GM18951 (cell line): ENCODE measurements around the gene INSYN1.
"Not testable (repeated sequence)": the region's sequence is repeated elsewhere in the genome, so short reads cannot be mapped to it uniquely, and the experiment has no call there.

Experiments used
- POLR2A ChIP-seq: IDR thresholded peaks from 4 replicates; pipeline ENCODE4 v1.6.1; 2011; ENCODE audit warnings: mild to moderate bottlenecking; ENCODE audit not compliant: insufficient read length, insufficient read depth; ENCODE audit errors: extremely low read depth
- in situ Hi-C: fragments of 300-500 bp; cut with MboI; formaldehyde crosslinking; loops from one replicate; pipeline ENCODE4 v1.12.0; 2022; ENCODE audit warnings: low sequenced_read_pairs, mixed read lengths, inconsistent platforms; ENCODE audit not compliant: unreplicated experiment

The INSYN1 gene

DNA sequence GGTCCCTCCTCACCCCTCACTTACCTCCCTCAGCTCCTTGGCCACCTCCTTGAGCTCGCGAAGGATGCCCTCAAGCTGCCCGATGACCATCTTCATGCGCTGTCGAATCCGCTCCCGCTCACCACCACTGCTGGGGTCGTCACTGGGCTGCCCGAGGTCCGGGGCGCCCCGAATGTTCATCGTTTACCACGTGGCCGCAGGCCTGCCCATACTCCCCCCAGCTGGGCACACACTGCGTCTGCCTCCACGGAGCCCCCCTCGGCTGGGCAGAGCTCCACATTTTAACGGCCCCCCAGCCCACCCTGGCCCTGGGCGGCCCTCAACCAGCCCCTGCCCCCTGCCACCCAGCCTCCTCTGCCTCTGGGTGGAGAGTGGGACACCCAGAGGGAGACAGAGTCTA, 2.2 kb downstream of the INSYN1 start:
- no peak for TF ChIP-seq POLR2A
- in situ Hi-C loops, result no loop called here

- no peak for TF ChIP-seq POLR2A
- in situ Hi-C loops, result no loop called here
Observed at GRCh38 chr15:73750438-73750837, 2.7 kb downstream of the INSYN1 start.

DNA sequence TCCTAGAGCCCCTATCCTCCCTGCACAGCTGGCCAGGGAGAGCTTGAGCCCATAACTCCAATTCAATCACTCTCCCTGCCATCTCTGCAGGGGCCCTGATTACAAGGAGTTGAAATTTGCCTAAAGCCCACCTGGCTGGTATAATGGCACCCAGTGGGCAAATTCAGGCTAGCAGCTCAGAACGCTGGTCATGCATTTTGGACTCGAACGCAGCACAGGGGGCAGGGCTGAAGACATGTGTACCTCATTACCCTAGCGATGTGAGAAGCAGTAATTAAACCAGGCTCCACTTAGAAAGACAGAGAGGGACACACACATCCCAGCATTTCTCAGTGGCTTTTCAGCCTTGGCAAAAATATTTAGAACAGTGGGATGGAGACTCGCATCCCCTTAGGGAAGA, 3.2 kb downstream of the INSYN1 start:
- no peak for TF ChIP-seq POLR2A
- in situ Hi-C loops, result no loop called here

DNA sequence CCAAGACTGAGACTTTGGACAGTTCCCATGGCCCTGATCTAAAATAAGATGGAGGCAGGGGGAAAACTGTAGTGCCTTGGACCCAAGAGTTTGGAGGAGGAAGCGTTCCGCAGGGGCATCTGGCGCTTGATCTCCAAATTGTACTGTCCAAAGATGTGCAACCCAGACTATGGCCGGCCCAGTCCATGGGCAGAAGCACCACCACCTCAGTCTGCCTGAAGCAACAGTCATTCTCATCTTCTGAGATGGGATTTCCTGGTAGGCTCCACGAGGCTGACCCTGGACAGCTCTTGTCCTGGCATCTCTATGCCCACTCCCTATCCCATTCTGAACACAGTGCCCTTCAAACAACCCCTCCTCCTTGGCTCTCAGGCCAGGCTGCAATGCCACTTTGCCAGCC, 3.6 kb downstream of the INSYN1 start:
- in situ Hi-C loops, result no loop called here
- no peak for TF ChIP-seq POLR2A

DNA sequence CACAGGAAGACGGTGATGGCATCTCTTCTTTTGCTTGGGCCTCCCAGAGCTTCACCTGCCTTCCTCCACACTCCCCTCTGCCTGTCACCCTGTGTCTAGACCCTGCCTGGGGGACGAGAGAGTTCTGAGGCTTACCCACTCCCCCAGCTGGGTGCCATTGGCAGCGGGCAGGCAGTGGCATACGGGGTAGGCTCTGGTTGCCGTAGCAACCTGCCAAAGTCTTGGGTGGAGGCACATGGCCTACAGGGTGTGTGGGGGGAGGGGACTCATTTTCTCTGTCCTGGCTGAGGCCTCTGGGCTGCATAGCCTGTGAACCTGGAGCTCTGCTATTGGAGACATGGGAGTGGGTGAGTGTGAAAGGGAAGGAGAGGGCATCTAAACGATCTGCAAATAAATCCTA, 4.4 kb downstream of the INSYN1 start:
- in situ Hi-C loops, result no loop called here
- no peak for TF ChIP-seq POLR2A

DNA sequence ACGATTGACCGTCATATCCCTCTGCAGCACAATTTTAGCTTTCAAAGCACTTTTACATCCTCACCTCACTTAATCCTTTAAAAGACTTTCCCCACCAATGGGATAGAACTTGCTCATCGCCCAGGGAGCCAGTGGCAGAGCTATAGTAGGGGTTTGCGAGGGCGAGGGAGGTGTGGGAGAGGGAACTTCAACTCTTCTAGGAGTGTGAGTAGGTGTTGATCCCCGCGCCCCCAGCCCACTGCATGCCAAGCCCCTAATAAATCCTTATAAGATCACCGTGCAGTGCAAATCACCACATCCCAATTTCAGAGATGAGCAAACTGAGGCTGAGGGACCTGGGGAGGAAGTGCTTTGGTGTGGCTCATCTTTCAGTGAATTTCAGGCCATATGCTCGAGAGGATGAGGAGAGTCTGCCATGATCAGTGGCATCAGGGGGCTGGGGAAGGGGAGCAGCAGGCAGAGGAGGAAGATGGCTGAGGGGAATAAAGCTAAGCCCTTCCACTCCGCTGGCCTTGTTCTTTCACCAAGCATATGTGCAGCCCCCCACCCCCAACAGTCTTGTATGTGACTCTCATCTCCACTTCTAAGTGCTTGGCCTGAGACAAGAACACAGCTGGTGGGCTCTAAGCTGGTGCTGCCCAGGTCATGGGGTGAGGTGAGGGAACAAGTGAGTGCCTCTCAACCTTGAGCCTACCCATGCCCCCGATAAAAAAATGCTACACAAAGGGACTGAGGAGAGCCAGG, 5.1 kb downstream of the INSYN1 start:
- no peak for TF ChIP-seq POLR2A
- in situ Hi-C loops, result no loop called here

- in situ Hi-C loops, result no loop called here
- TF ChIP-seq POLR2A, result no peak
Observed at GRCh38 chr15:73746883-73747282, 6.3 kb downstream of the INSYN1 start.

DNA sequence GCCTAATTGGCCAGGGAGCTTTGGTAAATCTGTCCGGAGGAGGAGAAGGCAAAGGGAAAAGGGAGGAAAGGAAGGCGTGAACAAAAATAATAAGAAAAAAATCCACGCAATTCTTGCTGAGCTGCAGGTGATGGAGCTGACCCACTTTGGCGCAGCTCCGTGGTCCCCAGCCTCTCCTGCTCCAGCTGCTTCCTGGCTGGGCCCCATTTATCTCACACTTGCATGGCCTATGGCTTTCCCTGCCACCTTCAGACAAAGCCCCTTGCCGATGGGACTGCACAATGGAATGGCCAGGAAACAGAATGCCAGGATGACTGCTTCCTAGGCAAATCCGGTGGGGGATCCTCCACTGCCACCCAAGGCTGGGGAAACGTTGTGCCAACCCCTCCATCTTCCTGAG, 6.9 kb downstream of the INSYN1 start:
- in situ Hi-C loops, result no loop called here
- TF ChIP-seq POLR2A, result no peak

DNA sequence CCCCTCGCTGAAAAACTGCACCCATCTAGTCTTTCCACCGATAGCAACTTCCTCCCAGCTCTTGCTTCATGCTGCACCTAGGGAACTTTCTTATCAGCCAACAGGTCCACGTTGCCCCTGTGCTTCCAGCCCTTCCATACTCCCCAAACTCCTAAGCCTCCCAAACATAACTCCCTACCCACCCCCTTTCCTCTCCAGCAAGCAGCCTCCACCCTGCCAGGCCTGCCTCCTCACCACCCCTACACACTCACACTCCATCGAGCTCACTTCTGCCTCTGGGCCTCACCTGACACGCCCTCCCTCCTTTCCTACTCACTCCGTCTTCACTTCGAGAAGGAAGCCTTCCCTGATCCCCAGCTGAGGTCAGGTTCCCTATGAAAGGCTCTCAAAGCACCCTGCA, 8.1 kb downstream of the INSYN1 start:
- TF ChIP-seq POLR2A, result no peak
- in situ Hi-C loops, result no loop called here

GRCh38 chr15:73744293-73744692, 8.9 kb downstream of the INSYN1 start:
- TF ChIP-seq POLR2A, result no peak
- in situ Hi-C loops, result no loop called here

DNA sequence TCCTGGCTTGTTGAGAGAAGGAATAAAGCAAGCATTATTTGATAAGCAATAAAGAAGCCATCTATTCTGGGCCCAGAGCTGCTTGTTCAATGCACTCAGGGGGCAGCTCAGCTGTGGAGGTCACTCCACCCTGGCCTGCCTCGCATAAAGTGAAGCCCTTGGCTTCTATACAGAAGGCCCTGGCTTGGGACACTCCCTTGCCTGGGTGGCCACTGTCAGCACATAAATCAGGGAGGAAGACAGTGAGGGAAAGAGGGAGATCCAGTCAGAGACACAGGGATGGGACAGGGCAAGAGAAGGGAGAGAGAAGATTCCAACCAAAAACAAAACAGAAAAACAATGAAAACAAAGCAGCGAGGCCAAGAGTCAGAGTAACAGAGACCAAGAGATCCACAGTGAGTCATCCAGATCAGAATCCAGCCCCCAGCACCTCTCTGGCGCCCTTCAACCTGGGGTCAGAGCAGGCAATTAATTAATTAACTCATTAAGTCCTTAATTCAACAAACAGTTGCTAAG, 11.8 kb downstream of the INSYN1 start:
- no peak for TF ChIP-seq POLR2A
- in situ Hi-C loops, result no loop called here

DNA sequence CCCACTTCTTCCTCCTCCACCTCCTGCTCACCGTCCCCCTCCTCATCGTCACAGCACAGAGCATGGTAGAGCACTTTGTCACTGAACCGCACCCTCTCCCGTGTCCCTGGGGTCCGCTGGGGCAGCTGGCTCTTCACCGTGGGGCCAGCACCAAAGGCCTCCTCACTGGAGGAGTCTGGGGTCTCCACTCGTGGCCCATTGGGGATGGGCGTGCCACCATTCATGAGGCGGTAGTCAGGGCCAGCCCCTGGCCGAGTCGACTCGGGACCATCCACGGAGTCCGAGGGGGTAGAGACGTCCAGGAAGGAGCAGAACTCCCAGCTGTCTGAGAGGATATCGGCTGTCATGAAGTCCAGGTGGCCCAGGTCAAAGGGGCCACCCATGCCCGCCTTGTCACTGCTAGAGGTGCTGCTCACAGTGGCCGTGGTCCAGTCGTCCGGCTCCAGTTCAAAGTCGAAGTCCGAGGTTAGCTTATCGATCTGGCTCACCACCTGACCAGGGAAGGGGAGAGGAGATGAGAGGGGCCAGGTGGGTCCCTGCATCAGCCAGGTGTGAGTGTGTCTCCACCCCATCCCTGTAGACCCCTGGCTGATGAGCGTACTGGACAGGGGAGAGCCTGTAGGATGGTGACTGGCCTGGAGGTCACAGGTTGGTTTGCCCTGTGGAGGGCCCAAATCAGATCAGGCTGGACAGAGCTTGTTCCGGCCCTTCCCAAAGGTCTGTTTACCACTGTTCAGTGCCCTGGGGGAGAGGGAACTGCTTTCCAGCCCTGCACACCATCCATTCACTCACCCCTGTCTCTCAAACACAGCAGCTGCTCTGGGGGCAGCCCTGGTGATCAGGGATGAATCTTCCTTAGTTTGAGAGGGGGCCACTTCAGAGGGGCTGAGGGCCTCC, 12.8 kb downstream of the INSYN1 start:
- in situ Hi-C loops, result no loop called here
- TF ChIP-seq POLR2A, result no peak

GRCh38 chr15:73737535-73737934, 15.6 kb downstream of the INSYN1 start:
- in situ Hi-C loops, result no loop called here
- no peak for TF ChIP-seq POLR2A

DNA sequence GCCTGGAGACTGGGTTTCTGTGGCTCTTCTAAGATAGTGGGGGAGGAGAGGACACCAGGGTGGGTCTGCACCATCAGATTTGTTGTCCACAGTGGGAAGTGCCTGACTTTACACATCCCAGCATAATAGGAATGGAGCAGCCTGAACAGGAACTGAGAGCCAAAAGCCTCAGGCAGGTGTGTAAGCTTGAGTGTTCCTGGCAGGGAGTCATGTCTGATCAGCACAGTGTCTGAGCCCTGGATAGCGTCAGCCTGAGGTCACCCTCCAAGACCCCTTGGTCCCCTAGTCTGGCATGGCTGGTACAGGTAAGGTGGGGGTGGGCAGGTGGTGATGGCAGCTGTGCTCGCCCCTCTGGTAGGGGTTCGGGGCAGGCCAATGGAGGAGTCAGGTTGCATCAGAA, 20.2 kb downstream of the INSYN1 start:
- in situ Hi-C loops, result no loop called here
- TF ChIP-seq POLR2A, result no peak

DNA sequence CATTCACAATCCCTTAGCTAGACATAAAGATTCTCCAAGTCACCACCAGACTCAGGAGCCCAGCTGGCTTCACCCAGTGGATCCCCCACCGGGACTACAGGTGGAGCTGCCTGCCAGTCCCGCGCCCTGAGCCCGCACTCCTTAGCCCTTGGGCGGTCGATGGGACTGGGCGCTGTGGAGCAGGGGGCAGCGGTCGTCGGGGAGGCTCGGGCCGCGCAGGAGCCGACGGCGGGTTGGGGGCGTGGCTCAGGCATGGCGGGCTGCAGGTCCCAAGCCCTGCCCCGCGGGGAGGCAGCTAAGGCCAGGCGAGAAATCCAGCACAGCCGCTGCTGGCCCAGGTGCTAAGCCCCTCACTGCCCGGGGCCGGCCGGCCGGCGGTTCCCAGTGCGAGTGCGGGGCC, 21.1 kb downstream of the INSYN1 start:
- in situ Hi-C loops, result not testable (repeated sequence)
